HepG2 (cell line): ENCODE measurements around the gene EFNA2. TPM values are rescaled to one million over a fixed set of nuclear protein-coding genes. Genes with fewer than 3 reads are reported as not detected.

Source experiments
- ATAC-seq: fragments of 200-7000 bp; cut with Tn5 transposase; 3 replicates; pipeline ENCODE4 v1.9.1; 2020; ENCODE audit warnings: mild to moderate bottlenecking, moderate library complexity
- Bru-seq: library from RNA; stranded (reverse); fragments of 400-500 nt; gene quantifications from one replicate; lab custom pipeline; 2021; lab: Mats Ljungman, UMichigan
- BruChase-seq, 2 experiments: library from RNA; stranded (reverse); fragments of 400-500 nt; gene quantifications; one replicate each; lab custom pipeline; 2021; lab: Mats Ljungman, UMichigan
- BruUV-seq: library from RNA; stranded (reverse); fragments of 400-500 nt; replicated peaks from 2 replicates; lab custom pipeline; 2021; lab: Mats Ljungman, UMichigan
- CTCF ChIA-PET: fragments of 300-600 bp; formaldehyde crosslinking; extraction: SDS; loops from one replicate; lab custom pipeline; 2021; ENCODE audit warnings: low total read pairs, inconsistent platforms, low intra/inter-chr PET ratio; lab: Yijun Ruan, JAX
- POLR2A ChIA-PET: fragments of 350-600 bp; sonication (Branson Sonifier 250); formaldehyde crosslinking; loops from one replicate; lab custom pipeline; 2020; ENCODE audit warnings: antibody characterized with exemption, inconsistent platforms; lab: Yijun Ruan, JAX
- DNase-seq: peaks from one replicate; pipeline ENCODE4 v3.0.0-alpha.2; 2015; ENCODE audit warnings: low spot score
- FAIRE-seq: peaks from 3 replicates; lab custom pipeline; 2011; peaks lifted over from hg19 to GRCh38; lab: Jason Lieb, UNC
- H2AFZ ChIP-seq: one replicate; pipeline ENCODE4 v1.6.1; 2011; ENCODE audit warnings: low read length, inconsistent platforms
- H3K27ac ChIP-seq: fragments of 300-600 bp; 3 replicates; pipeline ENCODE4 v1.8.0; 2011; ENCODE audit warnings: mixed run types, mild to moderate bottlenecking, mixed read lengths, low read length, inconsistent platforms; ENCODE audit not compliant: insufficient read depth; ENCODE audit errors: extremely low read length
- H3K27me3 ChIP-seq, 2 experiments: fragments of 200-600 bp in 1 of 2; 2 replicates in 1 of 2; 3 replicates in 1 of 2; pipeline versions ENCODE4 v1.6.0 to v1.8.0; 2011; ENCODE audit warnings: low read length in 2 of 2, mild to moderate bottlenecking in 2 of 2, moderate library complexity in 2 of 2, inconsistent platforms in 1 of 2; ENCODE audit not compliant: insufficient read depth in 2 of 2, control insufficient read depth in 1 of 2
- H3K36me3 ChIP-seq, 2 experiments: fragments of 200-600 bp in 1 of 2; replicated peaks in 1 of 2; 2 replicates in 1 of 2; 3 replicates in 1 of 2; pipeline versions ENCODE4 v1.5.1 to v1.8.0; 2011; ENCODE audit warnings: low read length in 2 of 2, inconsistent platforms in 1 of 2; ENCODE audit not compliant: insufficient read depth in 2 of 2, control insufficient read depth in 1 of 2
- H3K4me1 ChIP-seq: 2 replicates; pipeline ENCODE4 v1.5.1; 2012; ENCODE audit warnings: low read length, inconsistent platforms; ENCODE audit not compliant: insufficient read depth
- H3K4me2 ChIP-seq: 2 replicates; pipeline ENCODE4 v1.6.0; 2011; ENCODE audit warnings: low read depth, low read length, inconsistent platforms
- H3K4me3 ChIP-seq, 3 experiments: fragments of 200-600 bp in 1 of 3; sonication (generic), shearing (Covaris generic) in 1 of 3; replicated peaks in 1 of 3; 2 replicates each; pipeline ENCODE4 v1.5.1; 2011 to 2016; ENCODE audit warnings: low read length in 3 of 3, inconsistent platforms in 2 of 3, low read depth in 2 of 3, mild to moderate bottlenecking in 2 of 3, control low read depth in 1 of 3, mixed read lengths in 1 of 3; ENCODE audit not compliant: insufficient read depth in 1 of 3
- H3K79me2 ChIP-seq: one replicate; pipeline ENCODE4 v1.6.1; 2011; ENCODE audit warnings: low read length, inconsistent platforms; ENCODE audit not compliant: insufficient read depth
- H3K9ac ChIP-seq: 2 replicates; pipeline ENCODE4 v1.6.0; 2011; ENCODE audit warnings: mild to moderate bottlenecking, low read depth, low read length, inconsistent platforms; ENCODE audit not compliant: insufficient read depth
- H3K9me3 ChIP-seq: 2 replicates; pipeline ENCODE4 v1.5.1; 2012; ENCODE audit warnings: mild to moderate bottlenecking, low read length
- H4K20me1 ChIP-seq: 2 replicates; pipeline ENCODE4 v1.6.0; 2011; ENCODE audit warnings: inconsistent platforms, mild to moderate bottlenecking, low read length, moderate library complexity; ENCODE audit not compliant: insufficient read depth
- DDIT3 ChIP-seq: sonication (generic); formaldehyde crosslinking; IDR thresholded peaks from 2 replicates; pipeline ENCODE4 v1.4.0; 2020; ENCODE audit warnings: mild to moderate bottlenecking, missing genetic modification reagents
- XBP1 ChIP-seq: sonication (generic); formaldehyde crosslinking; IDR thresholded peaks from 2 replicates; pipeline ENCODE4 v1.5.0; 2020; ENCODE audit warnings: missing genetic modification reagents
- YEATS4 ChIP-seq: sonication (generic); formaldehyde crosslinking; IDR thresholded peaks from 2 replicates; pipeline ENCODE4 v1.4.0; 2020; ENCODE audit warnings: missing genetic modification reagents, borderline replicate concordance
- ZFP1 ChIP-seq: IDR thresholded peaks from 2 replicates; pipeline ENCODE4 v1.6.1; 2016
- ZNF205 ChIP-seq: IDR thresholded peaks from 2 replicates; pipeline ENCODE4 v1.6.1; 2018; ENCODE audit warnings: missing biosample characterization, missing genetic modification reagents
- ZNF567 ChIP-seq: sonication (generic); formaldehyde crosslinking; IDR thresholded peaks from 2 replicates; pipeline ENCODE4 v1.8.1; 2023; ENCODE audit warnings: mild to moderate bottlenecking, missing genetic modification reagents, borderline replicate concordance
- ZNF670 ChIP-seq: sonication (generic); formaldehyde crosslinking; IDR thresholded peaks from 2 replicates; pipeline ENCODE4 v1.8.0; 2022; ENCODE audit warnings: mild to moderate bottlenecking, missing genetic modification reagents, borderline replicate concordance
- WGBS: methylation state at CpG from one replicate; pipeline ENCODE4 v1.1.6; 2017; ENCODE audit warnings: low lambda C conversion rate; 5-methylcytosine and 5-hydroxymethylcytosine counted together
- in situ Hi-C: cut with HindIII; loops from 2 replicates; pipeline ENCODE4 v1.10.0; 2017; ENCODE audit warnings: low pct_unique_long_range_greater_than_20kb; ENCODE audit not compliant: extremely low pct_ligation_motif_present
- intact Hi-C: fragments of 100-400 bp; cut with micrococcal nuclease; formaldehyde crosslinking; loops from one replicate; pipeline ENCODE4 v1.10.0; 2022; ENCODE audit not compliant: unreplicated experiment
- long read RNA-seq, 2 experiments: library from RNA in 1 of 2; library from polyadenylated mRNA in 1 of 2; stranded (forward) in 1 of 2; unstranded in 1 of 2; transcript quantifications; one replicate each; pipeline ENCODE4 v2.0.0, GENCODE V29; 2019 to 2022
- polyA minus RNA-seq, 3 experiments: library from RNA; depleted of rRNA, polyadenylated mRNA; stranded (reverse); fragments of >200 nt; gene quantifications; 2 replicates each; pipeline ENCODE4 v1.2.3, GENCODE V29; 2011; ENCODE audit warnings: low replicate concordance in 1 of 3
- polyA plus RNA-seq, 8 experiments: library from polyadenylated mRNA; depleted of rRNA in 3 of 8; stranded (reverse) in 7 of 8; unstranded in 1 of 8; fragments of >200 nt; fragmentation: Illumina TruSeq in 4 of 8; extraction: Trizol in 4 of 8; gene quantifications; 2 replicates each; pipeline versions ENCODE4 v1.2.1 to v1.2.3, GENCODE V29; 2011 to 2016; ENCODE audit warnings: low read depth in 4 of 8, missing spikeins in 1 of 8, mixed read lengths in 1 of 8; ENCODE audit not compliant: insufficient read depth in 1 of 8
- total RNA-seq, 5 experiments: library from RNA; depleted of rRNA; stranded (reverse); fragments of >200 nt; fragmentation: Illumina TruSeq; extraction: Trizol; gene quantifications; 2 replicates each; pipeline ENCODE4 v1.2.3, GENCODE V29; 2016; ENCODE audit warnings: low read depth in 1 of 5

Gene EFNA2
- total RNA-seq (2016; rRNA removed; fragmentation: Illumina TruSeq; extraction: Trizol) (4.3 and 9.9 TPM in 2 replicates), polyA plus RNA-seq (2011; rRNA removed) (6.0 and 11.1 TPM in 2 replicates), polyA minus RNA-seq (2011; rRNA and poly(A)+ RNA removed; ENCODE audit: low replicate concordance) (0.28 and 20.0 TPM in 2 replicates), Bru-seq, nascent RNA (percentile 46 among the genes with signal in this experiment), BruChase-seq, experiment 1, labeled RNA remaining after a 6-hour chase (percentile 61 among the genes with signal in this experiment), BruChase-seq, experiment 2, labeled RNA remaining after a 2-hour chase (percentile 56 among the genes with signal in this experiment)
- 15.0 and 18.4 TPM in 2 replicates for total RNA-seq (2016; cell fraction: cytosol; rRNA removed; fragmentation: Illumina TruSeq; extraction: Trizol; ENCODE audit: low read depth)
- 5.2 and 11.1 TPM in 2 replicates for total RNA-seq (2016; cell fraction: insoluble cytoplasmic fraction; rRNA removed; fragmentation: Illumina TruSeq; extraction: Trizol)
- 27.1 and 33.2 TPM in 2 replicates for total RNA-seq (2016; cell fraction: membrane; rRNA removed; fragmentation: Illumina TruSeq; extraction: Trizol)
- total RNA-seq (2016; cell fraction: nucleus; rRNA removed; fragmentation: Illumina TruSeq; extraction: Trizol) = 3.7 and 6.5 TPM in 2 replicates
- polyA plus RNA-seq (2011; cell fraction: cytosol; rRNA removed) = 7.3 and 14.1 TPM in 2 replicates
- polyA plus RNA-seq (2011; cell fraction: nucleus; rRNA removed) = 17.9 and 19.5 TPM in 2 replicates
- 6.4 and 6.8 TPM in 2 replicates for polyA plus RNA-seq (2012)
- polyA plus RNA-seq (2016; cell fraction: cytosol; fragmentation: Illumina TruSeq; extraction: Trizol; ENCODE audit: low read depth) = 17.9 and 19.1 TPM in 2 replicates
- polyA plus RNA-seq (2016; cell fraction: insoluble cytoplasmic fraction; fragmentation: Illumina TruSeq; extraction: Trizol; ENCODE audit: low read depth) = 7.9 and 11.2 TPM in 2 replicates
- 27.7 and 33.0 TPM in 2 replicates for polyA plus RNA-seq (2016; cell fraction: membrane; fragmentation: Illumina TruSeq; extraction: Trizol; ENCODE audit: low read depth)
- polyA plus RNA-seq (2016; cell fraction: nucleus; fragmentation: Illumina TruSeq; extraction: Trizol; ENCODE audit: insufficient read depth, low read depth) = 11.7 and 13.4 TPM in 2 replicates
- polyA minus RNA-seq (2011; cell fraction: cytosol; rRNA and poly(A)+ RNA removed) = 23.0 and 23.8 TPM in 2 replicates
- polyA minus RNA-seq (2011; cell fraction: nucleus; rRNA and poly(A)+ RNA removed) = 2.8 and 4.2 TPM in 2 replicates
- long read RNA-seq, experiment 1 = 0 reads
- long read RNA-seq, experiment 2, partial matches to known transcripts = 1 of 19 reads
- long read RNA-seq, experiment 2, other reads (novel, unspliced or antisense) = 17 of 19 reads

DNA sequence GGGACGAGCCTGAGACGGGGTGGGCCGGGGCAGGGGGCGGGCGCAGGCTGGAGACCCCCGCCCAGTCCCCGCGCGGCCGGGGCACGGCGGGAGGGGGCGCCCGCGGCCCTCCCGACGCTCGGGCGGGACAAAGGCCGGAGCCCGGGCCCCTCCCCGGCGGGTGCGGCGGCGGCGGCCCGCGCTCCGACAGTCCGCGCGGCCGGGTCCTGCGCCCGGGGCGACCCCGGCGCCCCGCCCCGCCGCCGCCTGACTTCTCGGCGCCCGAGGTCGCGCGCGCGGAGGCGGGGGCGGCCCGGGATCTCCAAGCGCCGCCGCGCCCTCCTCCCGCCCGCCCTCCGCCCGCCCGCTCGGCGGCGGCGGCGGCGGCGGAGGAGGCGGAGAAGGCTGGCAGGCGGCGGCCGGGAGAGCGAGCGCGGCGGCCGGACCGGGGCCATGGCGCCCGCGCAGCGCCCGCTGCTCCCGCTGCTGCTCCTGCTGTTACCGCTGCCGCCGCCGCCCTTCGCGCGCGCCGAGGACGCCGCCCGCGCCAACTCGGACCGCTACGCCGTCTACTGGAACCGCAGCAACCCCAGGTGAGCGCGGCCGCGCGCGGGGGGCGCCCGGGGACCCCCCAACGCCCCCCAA, at the start of gene EFNA2:
Gene EFNA2, plus strand, starts transcription at position 137 of the 624 bp plus-strand sequence. Its CDS starts 296 bp downstream, at position 433.
- Histone ChIP-seq H3K4me2 (peak within 1 kb of the TSS; percentile 89), H3K36me3 (peaks cover 0 to 3% of the 10 kb centered on the region in 2 experiments; a peak in 1 of 5 replicates), H3K9ac (peak within 1 kb of the TSS; percentile 71), H3K27me3 (no peaks in the 10 kb centered on the region; a peak in 1 of 5 replicates), H3K79me2 (peaks cover 41% of the 10 kb centered on the region), H3K27ac (peak within 1 kb of the TSS; percentile 75), H3K9me3 (no peaks in the 10 kb centered on the region), H3K4me1 (peaks cover 67% of the 10 kb centered on the region), H4K20me1 (no peaks in the 10 kb centered on the region), H2AFZ (no peak within 1 kb of the TSS), H3K4me3 (peak within 1 kb of the TSS; percentile 75 to 89 (median 82))
- intact Hi-C loops = no loop called here
- FAIRE-seq = no peak
- no peak for TF ChIP-seq DDIT3
- TF ChIP-seq ZNF205 (CRISPR knock-in tag) = no peak
- TF ChIP-seq XBP1 (CRISPR knock-in tag) = no peak
- no peak for TF ChIP-seq ZNF567 (CRISPR knock-in tag)
- TF ChIP-seq ZFP1 (CRISPR knock-in tag) = no peak
- TF ChIP-seq ZNF670 (CRISPR knock-in tag) = no peak
- TF ChIP-seq YEATS4 = 0 out of 2 replicates have a peak, but pooled peaks have one; percentile 8
- ATAC-seq = no peak
- no TSS peak for BruUV-seq
- in situ Hi-C loops = no loop called here
- WGBS = no CpG with 5 or more reads among the region's 113 CpGs
- no peak for DNase-seq
- ChIA-PET CTCF (no interaction called here), POLR2A (interaction anchor here (1.3 to 3.5 kb wide), 5 partner anchors 16 to 117 kb away, joined by 3 to 61 read pairs (median 8); partner anchors contain the start of gene CIRBP)
